HepG2 (cell line): ENCODE data around the gene SEMA3F. TPM values are rescaled to one million over a fixed set of nuclear protein-coding genes. Genes with fewer than 3 reads are reported as not detected.
A peak's percentile ranks its signal among the peaks of the same experiment; 100 is the strongest.

ENCODE experiments used
- BCL6 ChIP-seq: IDR thresholded peaks from 2 replicates; pipeline ENCODE4 v1.6.1; 2016; ENCODE audit warnings: missing genetic modification reagents, missing compliant biosample characterization
- BRF2 ChIP-seq: sonication (generic); formaldehyde crosslinking; IDR thresholded peaks from 2 replicates; pipeline ENCODE4 v1.8.1; 2022; ENCODE audit warnings: mild to moderate bottlenecking, missing genetic modification reagents
- HNF1B ChIP-seq: sonication (generic); formaldehyde crosslinking; IDR thresholded peaks from 2 replicates; pipeline ENCODE4 v1.5.1; 2020; ENCODE audit warnings: mild to moderate bottlenecking, moderate library complexity, missing genetic modification reagents
- NCOR1 ChIP-seq: fragments of 200-600 bp; sonication (generic); IDR thresholded peaks from 2 replicates; pipeline ENCODE4 v1.7.0; 2017; ENCODE audit warnings: antibody characterized with exemption, low read length, borderline replicate concordance
- NFKBIZ ChIP-seq: IDR thresholded peaks from 2 replicates; pipeline ENCODE4 v1.6.1; 2018; ENCODE audit warnings: missing genetic modification reagents, missing compliant biosample characterization
- NR2C2 ChIP-seq: sonication (generic); formaldehyde crosslinking; IDR thresholded peaks from 2 replicates; pipeline ENCODE4 v1.4.0; 2020; ENCODE audit warnings: missing genetic modification reagents, mild to moderate bottlenecking, moderate library complexity, borderline replicate concordance
- PATZ1 ChIP-seq: sonication (generic); formaldehyde crosslinking; IDR thresholded peaks from 2 replicates; pipeline ENCODE4 v1.4.0; 2020; ENCODE audit warnings: missing genetic modification reagents
- PAX8 ChIP-seq: sonication (generic); formaldehyde crosslinking; IDR thresholded peaks from 2 replicates; pipeline ENCODE4 v1.8.0; 2022; ENCODE audit warnings: mild to moderate bottlenecking, missing genetic modification reagents, borderline replicate concordance
- PTBP1 ChIP-seq: fragments of 200-400 bp; formaldehyde crosslinking; IDR thresholded peaks from 2 replicates; pipeline ENCODE4 v1.6.1; 2018; ENCODE audit warnings: low read length, low read depth; ENCODE audit not compliant: poor library complexity, severe bottlenecking
- SPEN ChIP-seq: sonication (generic); formaldehyde crosslinking; IDR thresholded peaks from 2 replicates; pipeline ENCODE4 v1.5.1; 2020; ENCODE audit warnings: low read depth, mild to moderate bottlenecking, missing genetic modification reagents
- TARDBP ChIP-seq: sonication (generic); formaldehyde crosslinking; IDR thresholded peaks from 2 replicates; pipeline ENCODE4 v1.8.0; 2022; ENCODE audit warnings: mild to moderate bottlenecking, missing genetic modification reagents
- TRAFD1 ChIP-seq: sonication (generic); formaldehyde crosslinking; IDR thresholded peaks from 2 replicates; pipeline ENCODE4 v1.5.1; 2020; ENCODE audit warnings: missing genetic modification reagents, mild to moderate bottlenecking, borderline replicate concordance
- U2AF2 ChIP-seq: fragments of 200-400 bp; formaldehyde crosslinking; IDR thresholded peaks from 2 replicates; pipeline ENCODE4 v1.6.1; 2017; ENCODE audit warnings: low read depth, mild to moderate bottlenecking, low read length
- ZFP36L2 ChIP-seq: sonication (generic); formaldehyde crosslinking; IDR thresholded peaks from 2 replicates; pipeline ENCODE4 v1.4.0; 2020; ENCODE audit warnings: missing genetic modification reagents
- ZMYM3 ChIP-seq: sonication (generic); formaldehyde crosslinking; IDR thresholded peaks from 2 replicates; pipeline ENCODE4 v1.5.1; 2020; ENCODE audit warnings: mild to moderate bottlenecking, missing genetic modification reagents
- ZNF34 ChIP-seq: sonication (generic); formaldehyde crosslinking; IDR thresholded peaks from 2 replicates; pipeline ENCODE4 v1.4.0; 2020; ENCODE audit warnings: mild to moderate bottlenecking, missing genetic modification reagents, borderline replicate concordance
- ZNF552 ChIP-seq: sonication (generic); formaldehyde crosslinking; IDR thresholded peaks from 2 replicates; pipeline ENCODE4 v1.9.0; 2022; ENCODE audit warnings: missing genetic modification reagents, mild to moderate bottlenecking, borderline replicate concordance
- ZNF574 ChIP-seq: sonication (generic); formaldehyde crosslinking; IDR thresholded peaks from 2 replicates; pipeline ENCODE4 v1.4.0; 2020; ENCODE audit warnings: missing genetic modification reagents
- polyA plus RNA-seq, 8 experiments: library from polyadenylated mRNA; depleted of rRNA in 3 of 8; stranded (reverse) in 7 of 8; unstranded in 1 of 8; fragments of >200 nt; fragmentation: Illumina TruSeq in 4 of 8; extraction: Trizol in 4 of 8; gene quantifications; 2 replicates each; pipeline versions ENCODE4 v1.2.1 to v1.2.3, GENCODE V29; 2011 to 2016; ENCODE audit warnings: low read depth in 4 of 8, missing spikeins in 1 of 8, mixed read lengths in 1 of 8; ENCODE audit not compliant: insufficient read depth in 1 of 8
- total RNA-seq, 5 experiments: library from RNA; depleted of rRNA; stranded (reverse); fragments of >200 nt; fragmentation: Illumina TruSeq; extraction: Trizol; gene quantifications; 2 replicates each; pipeline ENCODE4 v1.2.3, GENCODE V29; 2016; ENCODE audit warnings: low read depth in 1 of 5

SEMA3F gene
- total and polyA plus RNA-seq, 2 of the 13 experiments (the other 11 are each of a cell fraction or from before 2014, with no cell fraction given): 7.6 to 17.2 TPM

- TF ChIP-seq BRF2: 0 out of 2 replicates have a peak, but pooled peaks have one; percentile 63
- 0 out of 2 replicates have a peak, but pooled peaks have one; percentile 39 for TF ChIP-seq U2AF2
- TF ChIP-seq NR2C2: peak; percentile 75
- peak; percentile 73 for TF ChIP-seq TARDBP (CRISPR knock-in tag)
- peak; percentile 70; the same call in 1 of the 2 replicates for TF ChIP-seq ZNF552 (CRISPR knock-in tag)
- TF ChIP-seq PTBP1: no peak
- TF ChIP-seq HNF1B (CRISPR knock-in tag): peak; percentile 62; the same call in 1 of the 2 replicates
- no peak for TF ChIP-seq ZFP36L2
- peak; percentile 97 for TF ChIP-seq NCOR1
- TF ChIP-seq SPEN (CRISPR knock-in tag): peak; percentile 58
- TF ChIP-seq ZNF574 (CRISPR knock-in tag): peak; percentile 83
- peak; percentile 97 for TF ChIP-seq PATZ1 (CRISPR knock-in tag)
- 0 out of 2 replicates have a peak, but pooled peaks have one; percentile 26 for TF ChIP-seq ZMYM3
- peak; percentile 15; the same call in 1 of the 2 replicates for TF ChIP-seq TRAFD1 (CRISPR knock-in tag)
- TF ChIP-seq PAX8 (CRISPR knock-in tag): no peak
- no peak; the same call in 1 of the 2 replicates for TF ChIP-seq NFKBIZ (CRISPR knock-in tag)
- TF ChIP-seq BCL6: peak; percentile 24
- TF ChIP-seq ZNF34 (CRISPR knock-in tag): 0 out of 2 replicates have a peak, but pooled peaks have one; percentile 84
Observed at GRCh38 chr3:50195501-50196252, 40.6 kb downstream of the SEMA3F start (continued).
